Activated CD8-positive, alpha-beta memory T cell treated with anti-CD3 and anti-CD28 coated beads, Interleukin-2, amount 50 U/mL, for 4 hours (primary cell): ENCODE measurements around the gene GPC6.
"Not testable (repeated sequence)": the region's sequence is repeated elsewhere in the genome, so short reads cannot be mapped to it uniquely, and the experiment has no call there.

Experiments
- DNase-seq: peaks from one replicate; pipeline ENCODE4 v3.0.0-alpha.2; 2020

GPC6 gene

GRCh38 chr13:93270769-93271742, 44.4 kb downstream of the GPC6 start:
- no peak for DNase-seq

GRCh38 chr13:93279982-93280381, 53.4 kb downstream of the GPC6 start:
- DNase-seq = no peak

- no peak for DNase-seq
Observed at GRCh38 chr13:93280688-93281087, 54.1 kb downstream of the GPC6 start.

DNA sequence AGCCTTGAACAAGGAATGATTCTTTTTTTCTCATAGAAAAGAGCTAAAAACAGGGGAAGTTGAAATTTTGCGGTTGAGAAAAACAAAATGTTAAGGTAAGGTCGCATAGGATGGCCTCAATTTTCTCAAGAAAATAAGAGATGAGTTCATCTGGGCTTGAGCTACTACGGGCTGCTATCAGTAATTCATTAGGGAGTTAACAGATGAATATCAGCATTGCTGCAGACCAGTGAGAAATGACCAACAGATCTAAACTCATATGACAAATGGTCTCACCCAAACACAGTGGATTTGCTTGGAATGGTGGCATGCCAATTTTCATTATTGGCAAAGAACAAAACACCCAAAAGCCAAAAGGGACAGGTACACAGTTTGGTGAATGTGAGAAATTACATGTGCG, 56.6 kb downstream of the GPC6 start:
- DNase-seq = no peak

DNA sequence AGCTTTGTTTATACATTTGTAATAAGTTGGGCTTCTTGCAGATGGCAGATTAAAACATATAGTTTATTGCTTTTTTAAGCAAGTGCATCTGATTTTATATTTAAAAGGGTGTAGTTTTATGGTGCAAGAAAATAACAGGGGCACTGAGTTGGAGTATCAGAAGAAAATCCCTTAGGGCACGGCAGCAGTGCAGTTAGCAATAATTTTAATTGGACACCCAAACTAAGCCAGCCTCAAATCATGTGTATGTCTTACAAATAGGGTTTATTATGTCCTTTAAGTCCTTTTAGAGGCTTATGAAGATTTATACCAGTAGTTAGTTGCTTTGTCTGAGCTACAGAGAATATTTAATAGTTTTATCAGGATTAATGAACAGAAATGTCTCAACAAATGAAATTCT, 57.5 kb downstream of the GPC6 start:
- no peak for DNase-seq

DNA sequence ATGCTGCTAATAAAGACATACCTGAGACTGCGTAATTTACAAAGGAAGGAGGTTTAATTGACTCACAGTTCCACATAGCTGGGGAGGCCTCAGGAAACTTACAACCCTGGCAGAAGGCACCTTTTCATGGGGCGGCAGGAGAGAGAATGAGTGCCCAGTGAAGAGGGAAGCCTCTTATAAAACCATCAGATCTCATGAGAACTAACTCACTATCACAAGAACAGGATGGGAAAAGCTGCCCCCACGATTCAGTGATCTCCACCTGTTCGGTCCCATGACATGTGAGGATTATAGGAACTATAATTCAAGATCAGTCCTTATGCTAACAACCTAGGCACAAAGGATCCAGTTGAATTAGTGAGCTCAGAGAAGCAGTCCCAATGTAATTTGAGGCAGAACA, 59.4 kb downstream of the GPC6 start:
- no peak for DNase-seq

GRCh38 chr13:93289053-93289452, 62.4 kb downstream of the GPC6 start:
- DNase-seq = no peak

GRCh38 chr13:93289842-93290241, 63.2 kb downstream of the GPC6 start:
- no peak for DNase-seq

GRCh38 chr13:93290503-93290902, 63.9 kb downstream of the GPC6 start:
- DNase-seq = no peak

DNA sequence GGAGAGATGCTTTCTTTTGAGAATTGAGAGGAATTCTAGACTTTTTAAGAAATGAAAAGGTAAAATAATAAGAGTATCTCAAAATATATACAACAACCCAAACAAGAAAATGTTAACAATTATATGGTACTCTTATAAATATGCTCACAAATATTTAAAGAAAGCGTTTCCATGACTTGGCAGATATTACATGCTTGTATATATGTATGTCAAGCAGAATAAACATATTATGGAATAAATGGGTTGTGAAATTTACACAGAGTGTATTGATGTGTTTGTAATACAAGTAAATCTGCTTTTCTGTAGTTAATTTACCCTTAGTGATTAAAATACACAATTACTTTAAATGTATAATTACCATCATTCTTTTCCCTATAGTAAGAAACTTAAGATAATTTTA, 65.8 kb downstream of the GPC6 start:
- DNase-seq = no peak

- DNase-seq = no peak
Observed at GRCh38 chr13:93293710-93294109, 67.1 kb downstream of the GPC6 start.

GRCh38 chr13:93296584-93296983, 70.0 kb downstream of the GPC6 start:
- no peak for DNase-seq

- no peak for DNase-seq
Observed at GRCh38 chr13:93298713-93299112, 72.1 kb downstream of the GPC6 start.

- no peak for DNase-seq
Observed at GRCh38 chr13:93304134-93304533, 77.5 kb downstream of the GPC6 start.

DNA sequence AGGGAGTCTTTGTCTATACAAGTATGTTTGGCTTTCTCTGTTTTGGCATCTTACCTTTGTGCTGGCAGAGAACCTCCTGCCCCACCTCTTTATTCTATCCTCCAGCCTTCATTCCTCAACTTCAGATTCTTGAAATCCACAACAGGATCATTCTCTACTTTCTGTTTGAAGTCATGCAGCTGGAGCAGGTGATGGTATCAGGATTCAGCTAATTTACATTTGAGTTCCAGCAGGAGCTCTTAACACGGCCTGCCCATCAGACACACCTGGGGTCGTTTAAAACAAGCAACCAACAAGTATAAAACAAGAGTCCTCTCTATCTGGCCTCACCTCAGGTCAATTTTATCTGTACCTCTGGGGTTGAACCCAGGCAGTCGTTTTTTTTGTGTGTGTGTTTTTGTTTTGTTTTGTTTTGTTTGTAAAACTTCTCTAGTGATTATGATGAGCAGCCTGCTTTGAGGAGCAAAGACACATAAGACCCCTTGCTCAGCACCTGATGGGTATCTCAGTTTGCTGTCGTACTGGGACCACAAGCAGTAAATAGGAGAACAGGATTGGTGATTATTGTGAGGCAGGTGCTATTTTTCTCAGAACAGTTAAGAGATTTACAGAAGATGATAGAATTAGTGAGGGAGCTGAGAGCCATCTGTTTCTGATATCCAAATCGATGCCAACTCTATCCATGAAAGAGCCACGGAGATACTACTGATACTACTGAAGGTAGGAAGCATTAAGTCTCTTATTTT, 78.4 kb downstream of the GPC6 start:
- no peak for DNase-seq

- no peak for DNase-seq
Observed at GRCh38 chr13:93305886-93306285, 79.3 kb downstream of the GPC6 start.

- no peak for DNase-seq
Observed at GRCh38 chr13:93307136-93307535, 80.5 kb downstream of the GPC6 start.

DNA sequence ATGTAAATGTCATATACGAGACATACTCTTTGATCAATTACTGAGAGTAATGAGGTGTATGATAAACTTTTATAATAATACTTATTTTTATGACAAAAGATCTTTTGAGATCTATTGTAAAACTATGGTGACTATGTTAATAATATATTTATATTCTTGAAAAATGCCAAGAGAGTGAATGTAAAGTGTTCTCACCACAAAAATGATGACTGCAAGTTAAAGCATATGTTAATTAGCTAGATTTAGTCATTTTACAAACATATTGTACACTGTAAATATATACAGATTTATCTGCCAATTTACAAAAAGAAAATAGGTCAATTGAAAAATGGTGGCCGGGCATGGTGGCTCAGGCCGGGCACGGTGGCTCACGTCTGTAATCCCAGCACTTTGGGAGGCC, 81.0 kb downstream of the GPC6 start:
- DNase-seq = no peak

DNA sequence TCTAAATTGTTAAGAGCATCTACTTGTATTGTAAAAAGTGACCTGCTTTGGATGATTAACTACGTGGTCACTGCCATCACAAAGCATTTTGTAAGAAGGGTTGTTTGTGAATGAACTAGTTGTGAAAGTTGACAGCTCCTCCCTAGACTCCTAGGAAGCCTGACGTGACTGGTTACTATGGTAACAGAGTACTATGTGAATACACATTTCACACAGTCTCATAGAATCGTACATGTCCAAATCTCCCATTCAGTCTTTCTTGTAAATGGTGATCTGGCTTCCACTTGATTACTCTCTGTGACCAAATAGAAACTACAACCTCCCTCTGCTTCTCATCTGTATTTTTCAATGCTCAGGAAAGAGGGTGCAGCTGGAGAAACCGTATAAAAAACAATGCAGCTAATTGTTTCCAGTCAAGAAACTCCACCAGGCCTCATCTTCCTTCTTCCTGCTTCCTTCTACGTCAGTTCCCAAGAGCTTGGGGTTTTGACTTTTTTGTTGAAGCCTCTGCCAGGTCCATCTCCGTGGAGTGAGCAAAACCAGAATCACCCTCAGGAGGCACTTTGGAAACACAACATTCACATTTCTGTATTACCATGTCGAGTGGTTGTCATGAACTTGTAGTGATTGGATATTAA, 83.4 kb downstream of the GPC6 start:
- no peak for DNase-seq

GRCh38 chr13:93316841-93317240, 90.2 kb downstream of the GPC6 start:
- no peak for DNase-seq

- DNase-seq = no peak
Observed at GRCh38 chr13:93318534-93319254, 92.1 kb downstream of the GPC6 start.

DNA sequence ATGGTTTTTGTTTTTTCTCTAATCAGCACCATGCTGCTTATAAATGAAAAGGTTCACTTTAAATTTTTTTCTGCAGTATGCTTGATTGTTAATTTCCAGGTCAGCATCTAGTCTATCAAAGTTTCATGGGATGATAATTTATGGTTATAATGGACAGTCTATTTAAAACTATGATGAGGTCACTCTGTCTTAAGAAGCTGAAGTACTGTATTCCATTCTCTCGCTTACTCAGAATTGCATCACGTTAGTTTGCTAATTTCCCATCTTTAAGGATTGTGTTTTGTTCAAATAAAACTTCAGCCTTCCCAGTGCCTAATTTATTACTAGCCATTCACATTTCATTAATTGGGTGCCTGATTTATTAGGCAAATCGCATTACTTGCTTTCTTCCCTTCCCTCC, 94.3 kb downstream of the GPC6 start:
- no peak for DNase-seq

- DNase-seq = not testable (repeated sequence)
Observed at GRCh38 chr13:93323880-93324279, 97.3 kb downstream of the GPC6 start.
